H9 (cell line): ENCODE data around the gene PKP1. TPM values are rescaled to one million over a fixed set of nuclear protein-coding genes. Genes with fewer than 3 reads are reported as not detected.

ENCODE experiments used
- DNase-seq: peaks from one replicate; pipeline ENCODE4 v3.0.0-alpha.2; 2017
- H2AFZ ChIP-seq: one replicate; pipeline ENCODE4 v1.6.1; 2013; ENCODE audit warnings: mild to moderate bottlenecking, low read length, control low read depth, moderate library complexity
- H2AK5ac ChIP-seq: 2 replicates; pipeline ENCODE4 v1.6.1; 2013; ENCODE audit warnings: low read length, control low read depth, mixed read lengths; ENCODE audit not compliant: insufficient read length
- H2BK120ac ChIP-seq: one replicate; pipeline ENCODE4 v1.6.1; 2013; ENCODE audit warnings: low read depth, mild to moderate bottlenecking, low read length, control low read depth, inconsistent platforms; ENCODE audit not compliant: poor library complexity, severe bottlenecking
- H2BK12ac ChIP-seq: 2 replicates; pipeline ENCODE4 v1.6.1; 2013; ENCODE audit warnings: low read length, control low read depth, mixed read lengths, low read depth; ENCODE audit not compliant: insufficient read length
- H2BK15ac ChIP-seq: 2 replicates; pipeline ENCODE4 v1.6.1; 2013; ENCODE audit warnings: low read depth, low read length, control low read depth
- H2BK20ac ChIP-seq: one replicate; pipeline ENCODE4 v1.6.1; 2013; ENCODE audit warnings: low read depth, mild to moderate bottlenecking, low read length, control low read depth, inconsistent platforms; ENCODE audit not compliant: poor library complexity, severe bottlenecking
- H2BK5ac ChIP-seq: 2 replicates; pipeline ENCODE4 v1.6.1; 2013; ENCODE audit warnings: low read length, control low read depth, mixed read lengths; ENCODE audit not compliant: insufficient read length
- H3K14ac ChIP-seq: 2 replicates; pipeline ENCODE4 v1.6.1; 2013; ENCODE audit warnings: low read length, control low read depth; ENCODE audit not compliant: insufficient read depth
- H3K18ac ChIP-seq: 2 replicates; pipeline ENCODE4 v1.6.1; 2013; ENCODE audit warnings: low read depth, mild to moderate bottlenecking, mixed read lengths, low read length, control low read depth; ENCODE audit not compliant: insufficient read length
- H3K23ac ChIP-seq: 2 replicates; pipeline ENCODE4 v1.6.1; 2013; ENCODE audit warnings: low read length, control low read depth, mixed read lengths, low read depth; ENCODE audit not compliant: insufficient read length
- H3K23me2 ChIP-seq: 2 replicates; pipeline ENCODE4 v1.6.1; 2013; ENCODE audit warnings: low read depth, mild to moderate bottlenecking, mixed read lengths, low read length, control low read depth; ENCODE audit not compliant: insufficient read length, poor library complexity, severe bottlenecking
- H3K27ac ChIP-seq: 2 replicates; pipeline ENCODE4 v1.5.1; 2013; ENCODE audit warnings: low read length, control low read depth, mixed read lengths, low read depth; ENCODE audit not compliant: insufficient read length
- H3K27me3 ChIP-seq: 2 replicates; pipeline ENCODE4 v1.6.1; 2013; ENCODE audit warnings: low read length, control low read depth, inconsistent platforms; ENCODE audit not compliant: insufficient read depth
- H3K4ac ChIP-seq: 2 replicates; pipeline ENCODE4 v1.6.1; 2013; ENCODE audit warnings: low read depth, mild to moderate bottlenecking, control low read depth, inconsistent platforms, low read length, moderate library complexity
- H3K4me1 ChIP-seq: 2 replicates; pipeline ENCODE4 v1.6.1; 2013; ENCODE audit warnings: low read length, control low read depth, inconsistent platforms; ENCODE audit not compliant: insufficient read depth
- H3K4me2 ChIP-seq: 2 replicates; pipeline ENCODE4 v1.6.1; 2013; ENCODE audit warnings: low read length, control low read depth, mixed read lengths; ENCODE audit not compliant: insufficient read length, insufficient read depth
- H3K56ac ChIP-seq: 2 replicates; pipeline ENCODE4 v1.6.1; 2013; ENCODE audit warnings: low read depth, mild to moderate bottlenecking, mixed read lengths, low read length, control low read depth; ENCODE audit not compliant: insufficient read length
- H3K79me1 ChIP-seq: 2 replicates; pipeline ENCODE4 v1.6.1; 2013; ENCODE audit warnings: low read depth, mild to moderate bottlenecking, moderate library complexity, low read length, control low read depth, inconsistent platforms; ENCODE audit not compliant: insufficient read depth, poor library complexity, severe bottlenecking
- H3K79me2 ChIP-seq: 2 replicates; pipeline ENCODE4 v1.6.1; 2013; ENCODE audit warnings: low read length, control low read depth, inconsistent platforms; ENCODE audit not compliant: insufficient read depth
- H3K9ac ChIP-seq: 2 replicates; pipeline ENCODE4 v1.6.1; 2013; ENCODE audit warnings: low read length, control low read depth, mixed read lengths; ENCODE audit not compliant: insufficient read length; ENCODE audit errors: extremely low read depth
- H3K9me3 ChIP-seq: one replicate; pipeline ENCODE4 v1.6.1; 2013; ENCODE audit warnings: low read depth, low read length, inconsistent platforms; ENCODE audit not compliant: control insufficient read depth
- H3T11ph ChIP-seq: one replicate; pipeline ENCODE4 v1.6.1; 2013; ENCODE audit warnings: mild to moderate bottlenecking, low read length, control low read depth, inconsistent platforms
- H4K20me1 ChIP-seq: one replicate; pipeline ENCODE4 v1.6.1; 2013; ENCODE audit not compliant: control insufficient read depth, insufficient read length, insufficient read depth
- H4K5ac ChIP-seq: 2 replicates; pipeline ENCODE4 v1.6.1; 2013; ENCODE audit warnings: low read depth, mild to moderate bottlenecking, mixed read lengths, low read length, control low read depth; ENCODE audit not compliant: insufficient read length
- H4K8ac ChIP-seq: replicated peaks from 2 replicates; pipeline ENCODE4 v1.6.1; 2013; ENCODE audit warnings: low read length, control low read depth, mixed read lengths, low read depth; ENCODE audit not compliant: insufficient read length
- H4K91ac ChIP-seq: 2 replicates; pipeline ENCODE4 v1.6.1; 2013; ENCODE audit warnings: low read depth, mild to moderate bottlenecking, moderate library complexity, mixed read lengths, low read length, control low read depth; ENCODE audit not compliant: insufficient read length
- H3K27ac Mint-ChIP-seq, 3 experiments: 2 replicates in 2 of 3; 3 replicates in 1 of 3; pipeline ENCODE4 v1.8.0; 2020 to 2021; ENCODE audit warnings: mixed read lengths in 3 of 3, mild to moderate bottlenecking in 1 of 3, moderate library complexity in 1 of 3
- H3K27me3 Mint-ChIP-seq: 2 replicates; pipeline ENCODE4 v1.8.0; 2021; ENCODE audit warnings: low read depth, mild to moderate bottlenecking, moderate library complexity, mixed read lengths
- H3K36me3 Mint-ChIP-seq, 3 experiments: 2 replicates in 2 of 3; 3 replicates in 1 of 3; pipeline ENCODE4 v1.8.0; 2020 to 2021; ENCODE audit warnings: low read depth in 3 of 3, mixed read lengths in 3 of 3; ENCODE audit not compliant: insufficient read depth in 1 of 3
- H3K4me1 Mint-ChIP-seq, 2 experiments: 2 replicates each; pipeline ENCODE4 v1.8.0; 2020; ENCODE audit warnings: mixed read lengths in 2 of 2
- H3K4me3 Mint-ChIP-seq, 2 experiments: 2 replicates in 1 of 2; 3 replicates in 1 of 2; pipeline ENCODE4 v1.8.0; 2020 to 2021; ENCODE audit warnings: mild to moderate bottlenecking in 2 of 2, mixed read lengths in 2 of 2, moderate library complexity in 1 of 2
- H3K9me3 Mint-ChIP-seq, 2 experiments: 2 replicates in 1 of 2; 3 replicates in 1 of 2; pipeline ENCODE4 v1.8.0; 2020; ENCODE audit warnings: mild to moderate bottlenecking in 2 of 2, mixed read lengths in 2 of 2, moderate library complexity in 1 of 2
- WGBS: extraction: QIAGEN DNeasy Blood & Tissue Kit; methylation state at CpG from one replicate; pipeline ENCODE4 v1.1.7; 2013; ENCODE audit warnings: missing lambda C conversion rate, low lambda C conversion rate, mixed read lengths; ENCODE audit not compliant: insufficient read length; ENCODE audit errors: extremely low coverage; 5-methylcytosine and 5-hydroxymethylcytosine counted together
- total RNA-seq: library from RNA; stranded (reverse); gene quantifications from 2 replicates; pipeline ENCODE4 v1.2.1, GENCODE V29; 2021
- TF ChIP-seq, protein P1 (sequence below): fragments of 200-600 bp; sonication (generic); conservative IDR thresholded peaks from 3 replicates; pipeline ENCODE4 v1.8.0; 2021; ENCODE audit warnings: antibody characterized with exemption, mild to moderate bottlenecking

Gene PKP1
- total RNA-seq, 1 experiment from 2014 or later: 0.09 TPM

DNA sequence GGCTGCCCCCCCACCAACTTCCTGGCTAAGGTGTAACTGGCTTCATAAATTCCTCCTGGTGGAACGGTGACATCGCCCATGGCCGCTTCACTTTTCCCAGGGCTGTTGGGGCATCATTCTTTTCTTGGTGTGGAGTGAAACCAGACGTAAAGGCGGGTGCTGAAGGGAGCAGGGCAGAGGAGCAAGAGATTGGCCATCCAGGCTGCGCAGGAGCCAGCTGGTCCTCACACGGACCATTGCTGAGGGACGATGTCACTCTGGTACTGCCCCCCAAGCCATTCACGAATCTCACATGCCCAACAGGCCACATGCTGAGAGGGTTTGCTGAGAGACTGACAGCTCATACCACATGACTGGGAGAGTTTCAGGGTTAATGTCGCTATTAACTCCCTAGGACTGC, 10.5 kb upstream of the PKP1 start:
- Histone ChIP-seq H3K4me1 (no peaks in the 10 kb centered on the region), H2BK5ac (no peak overlapping the region), H3K27me3 (no peaks in the 10 kb centered on the region), H3K14ac (no peak overlapping the region), H3K9me3 (no peaks in the 10 kb centered on the region), H3K18ac (no peak overlapping the region), H2BK20ac (no peak overlapping the region), H4K8ac (no peak overlapping the region), H3K56ac (no peak overlapping the region), H2BK120ac (no peak overlapping the region), H3K23me2 (no peaks in the 10 kb centered on the region), H2BK12ac (no peak overlapping the region), H3K9ac (no peak overlapping the region), H3K79me2 (no peaks in the 10 kb centered on the region), H4K20me1 (no peaks in the 10 kb centered on the region), H3K4ac (no peak overlapping the region), H4K91ac (no peak overlapping the region), H2BK15ac (no peak overlapping the region), H3K4me2 (no peak overlapping the region), H3T11ph (no peak overlapping the region), H3K79me1 (no peaks in the 10 kb centered on the region), H2AK5ac (no peak overlapping the region), H3K27ac (no peak overlapping the region), H3K23ac (no peak overlapping the region), H2AFZ (no peak overlapping the region), H4K5ac (no peak overlapping the region)
- Mint-ChIP-seq H3K9me3 (no peaks in the 10 kb centered on the region), H3K27ac (peak overlapping the region in 1 of 3 experiments; percentile 14; a peak in 1 of 7 replicates), H3K4me1 (peaks cover 5 to 9% of the 10 kb centered on the region in 2 experiments; a peak in 3 of 4 replicates), H3K4me3 (no peak overlapping the region), H3K36me3 (no peaks in the 10 kb centered on the region), H3K27me3 (peaks cover 27% of the 10 kb centered on the region)
- WGBS: no CpG with 5 or more reads among the region's 10 CpGs
- DNase-seq: no peak
- TF ChIP-seq, protein P1, sequence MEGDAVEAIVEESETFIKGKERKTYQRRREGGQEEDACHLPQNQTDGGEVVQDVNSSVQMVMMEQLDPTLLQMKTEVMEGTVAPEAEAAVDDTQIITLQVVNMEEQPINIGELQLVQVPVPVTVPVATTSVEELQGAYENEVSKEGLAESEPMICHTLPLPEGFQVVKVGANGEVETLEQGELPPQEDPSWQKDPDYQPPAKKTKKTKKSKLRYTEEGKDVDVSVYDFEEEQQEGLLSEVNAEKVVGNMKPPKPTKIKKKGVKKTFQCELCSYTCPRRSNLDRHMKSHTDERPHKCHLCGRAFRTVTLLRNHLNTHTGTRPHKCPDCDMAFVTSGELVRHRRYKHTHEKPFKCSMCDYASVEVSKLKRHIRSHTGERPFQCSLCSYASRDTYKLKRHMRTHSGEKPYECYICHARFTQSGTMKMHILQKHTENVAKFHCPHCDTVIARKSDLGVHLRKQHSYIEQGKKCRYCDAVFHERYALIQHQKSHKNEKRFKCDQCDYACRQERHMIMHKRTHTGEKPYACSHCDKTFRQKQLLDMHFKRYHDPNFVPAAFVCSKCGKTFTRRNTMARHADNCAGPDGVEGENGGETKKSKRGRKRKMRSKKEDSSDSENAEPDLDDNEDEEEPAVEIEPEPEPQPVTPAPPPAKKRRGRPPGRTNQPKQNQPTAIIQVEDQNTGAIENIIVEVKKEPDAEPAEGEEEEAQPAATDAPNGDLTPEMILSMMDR: no peak
